ENCODE results near the gene GRM7.

DNA sequence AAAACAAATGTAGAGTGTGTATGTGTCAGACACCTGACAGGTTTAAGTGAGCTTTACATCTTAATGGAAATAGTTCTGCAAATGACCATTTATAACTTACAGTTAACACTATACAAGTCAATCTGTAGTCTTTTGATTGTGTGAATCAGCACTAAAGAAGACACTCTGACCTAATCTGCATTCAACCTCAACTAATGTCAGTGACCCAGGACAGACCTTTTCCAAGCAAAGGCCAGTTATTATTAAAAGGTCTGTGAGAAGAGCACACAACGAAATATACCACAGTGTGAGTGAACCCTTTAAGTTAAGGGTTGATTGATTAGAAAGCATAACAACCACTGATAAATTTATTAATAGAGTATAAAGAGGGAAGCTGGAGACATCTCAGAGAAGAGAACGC, 878.8 kb downstream of the GRM7 start:
- no peak for TF ChIP-seq POLR2AphosphoS5 (IDR thresholded peaks at IDR 0.05; ENCODE audit: low read depth, low read length)
- TF ChIP-seq REST (IDR thresholded peaks at IDR 0.05; ENCODE audit: insufficient read depth in 1 of 2, low read depth in 2 of 2, low read length in 2 of 2), result no peak
- TF ChIP-seq TAF1 (IDR thresholded peaks at IDR 0.05; ENCODE audit: borderline replicate concordance, insufficient read depth, low read length), result no peak
- no peak for TF ChIP-seq SIN3A (IDR thresholded peaks at IDR 0.05; ENCODE audit: borderline replicate concordance, insufficient read depth, low read length)
- TF ChIP-seq FOXP2 (optimal IDR thresholded peaks at IDR 0.05; ENCODE audit: borderline replicate concordance, extremely low read depth, extremely low read length, insufficient read depth), result no peak

Measured in PFSK-1 (cell line).